SJSA1 (cell line): Measurements from ENCODE around the gene GRK1. TPM values are rescaled to one million over a fixed set of nuclear protein-coding genes. Genes with fewer than 3 reads are reported as not detected.

ENCODE experiments used
- DNase-seq, 2 experiments: peaks; one replicate each; pipeline ENCODE4 v3.0.0-alpha.2; 2015 to 2020; ENCODE audit warnings: low spot score in 2 of 2, low read depth in 1 of 2
- H3K27ac ChIP-seq: fragments of 250-450 bp; sonication (Bioruptor Pico); 2 replicates; pipeline ENCODE4 v1.5.1; 2020; ENCODE audit warnings: mild to moderate bottlenecking, moderate library complexity
- H3K27me3 ChIP-seq: fragments of 250-450 bp; sonication (Bioruptor Pico); replicated peaks from 2 replicates; pipeline ENCODE4 v1.5.1; 2020; ENCODE audit warnings: mild to moderate bottlenecking, moderate library complexity
- H3K36me3 ChIP-seq: fragments of 250-450 bp; sonication (Bioruptor Pico); 2 replicates; pipeline ENCODE4 v1.5.1; 2020; ENCODE audit warnings: mild to moderate bottlenecking
- H3K4me1 ChIP-seq: fragments of 250-450 bp; sonication (Bioruptor Pico); replicated peaks from 2 replicates; pipeline ENCODE4 v1.6.1; 2021; ENCODE audit warnings: mild to moderate bottlenecking
- H3K4me3 ChIP-seq: fragments of 250-450 bp; sonication (Bioruptor Pico); 2 replicates; pipeline ENCODE4 v1.5.1; 2020; ENCODE audit warnings: mild to moderate bottlenecking
- H3K9me3 ChIP-seq: fragments of 250-450 bp; sonication (Bioruptor Pico); replicated peaks from 2 replicates; pipeline ENCODE4 v1.5.1; 2020; ENCODE audit warnings: mild to moderate bottlenecking
- total RNA-seq: library from RNA; depleted of rRNA; stranded (reverse); fragments of >200 nt; shearing (Covaris generic); gene quantifications from 2 replicates; pipeline ENCODE4 v1.2.3, GENCODE V29; 2014

Gene GRK1
- total RNA-seq, 1 experiment from 2014 or later = 0.08 TPM

GRCh38 chr13:113656831-113657671, 10.0 kb upstream of the GRK1 start:
- Histone ChIP-seq H3K27ac (no peak overlapping the region), H3K4me1 (no peaks in the 10 kb centered on the region), H3K27me3 (peaks cover 5% of the 10 kb centered on the region; the same call in 1 of the 2 replicates), H3K36me3 (no peaks in the 10 kb centered on the region), H3K4me3 (no peak overlapping the region), H3K9me3 (peaks cover 6% of the 10 kb centered on the region; the same call in 1 of the 2 replicates)
- DNase-seq = peak in 1 of 2 experiments; percentile 63

DNA sequence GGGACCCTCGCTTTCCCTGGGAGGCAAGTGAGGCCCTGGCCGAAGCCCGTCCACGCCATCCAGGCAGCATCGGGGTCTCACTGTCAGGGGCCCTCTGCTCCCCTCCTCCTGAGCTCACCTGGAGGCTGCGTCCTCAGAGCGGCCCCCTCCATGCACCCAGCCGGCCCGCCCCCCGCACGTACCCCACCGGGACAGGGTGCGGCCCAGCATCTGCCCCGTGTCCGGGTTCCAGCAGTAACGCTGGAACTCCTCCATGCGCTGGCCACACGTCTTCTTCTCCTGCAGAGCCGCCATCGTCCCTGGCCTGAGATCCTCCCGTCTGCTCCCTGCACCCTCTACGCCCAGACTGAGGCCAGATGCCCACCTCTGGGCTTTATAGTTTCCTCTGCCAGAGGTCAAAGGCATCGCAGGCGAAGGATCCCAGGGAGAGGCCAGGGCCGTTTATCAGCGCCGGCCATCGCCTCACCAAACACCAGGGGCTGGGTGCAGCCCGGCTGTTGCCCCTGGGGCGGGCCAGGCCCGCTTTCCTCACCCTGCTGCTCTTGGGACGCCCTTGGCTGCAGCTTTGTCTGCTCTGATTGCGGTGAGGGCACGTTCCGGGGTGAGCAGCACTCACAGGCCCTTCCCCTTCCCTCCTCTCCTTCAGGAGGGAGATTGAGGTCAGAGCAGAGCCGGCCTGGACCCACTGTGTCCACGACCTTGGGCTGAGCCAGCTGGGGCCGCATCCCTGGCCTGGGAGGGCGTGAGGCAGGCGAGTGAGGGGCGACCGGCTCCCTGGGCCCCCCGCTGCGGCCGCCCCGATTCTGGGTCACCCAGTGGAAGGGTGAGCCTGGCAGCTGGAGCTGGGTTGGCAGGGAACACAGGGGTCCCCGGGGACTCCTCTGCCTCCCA, 8.9 kb upstream of the GRK1 start, which contains the start of gene ATP4B:
Gene ATP4B, minus strand, starts transcription at position 348 of the 891 bp plus-strand sequence. Its CDS starts 54 bp downstream, at position 294.
- H3K36me3 ChIP-seq = no peaks in the 10 kb centered on the region
- peaks cover 5% of the 10 kb centered on the region; the same call in 1 of the 2 replicates for H3K27me3 ChIP-seq
- H3K4me3 ChIP-seq = no peak within 1 kb of the TSS
- DNase-seq = peak in 1 of 2 experiments; percentile 60
- H3K27ac ChIP-seq = no peak within 1 kb of the TSS
- no peaks in the 10 kb centered on the region for H3K4me1 ChIP-seq
- peaks cover 9% of the 10 kb centered on the region; the same call in 1 of the 2 replicates for H3K9me3 ChIP-seq

- H3K9me3 ChIP-seq = peaks cover 9% of the 10 kb centered on the region; the same call in 1 of the 2 replicates
- no peaks in the 10 kb centered on the region for H3K36me3 ChIP-seq
- H3K27ac ChIP-seq = no peak overlapping the region
- peaks cover 5% of the 10 kb centered on the region; the same call in 1 of the 2 replicates for H3K27me3 ChIP-seq
- DNase-seq = no peak
- no peak overlapping the region for H3K4me3 ChIP-seq
- H3K4me1 ChIP-seq = no peaks in the 10 kb centered on the region
Measured at GRCh38 chr13:113658836-113659235, 8.2 kb upstream of the GRK1 start.

DNA sequence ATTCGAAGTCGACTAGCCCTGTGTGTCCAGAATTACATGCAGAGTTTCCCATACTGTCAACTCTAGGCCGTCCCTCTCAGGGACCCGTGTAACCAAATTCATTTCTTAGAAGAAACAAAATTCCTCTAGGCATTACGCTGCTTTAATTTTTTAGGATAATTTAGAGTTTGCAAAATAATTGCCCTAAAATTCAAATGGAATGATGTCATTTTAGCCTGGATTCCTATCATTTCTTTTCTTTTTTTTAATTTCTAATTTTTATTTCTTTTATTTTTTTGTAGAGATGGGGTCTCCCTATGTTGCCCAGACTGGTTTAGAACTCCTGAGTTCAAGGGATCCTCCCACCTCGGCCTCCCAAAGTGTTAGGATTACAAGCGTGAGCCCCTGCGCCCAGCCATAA, 7.7 kb upstream of the GRK1 start:
- no peaks in the 10 kb centered on the region for H3K4me1 ChIP-seq
- no peak for DNase-seq
- no peaks in the 10 kb centered on the region for H3K36me3 ChIP-seq
- peaks cover 5% of the 10 kb centered on the region; the same call in 1 of the 2 replicates for H3K27me3 ChIP-seq
- no peak overlapping the region for H3K4me3 ChIP-seq
- no peak overlapping the region for H3K27ac ChIP-seq
- H3K9me3 ChIP-seq = peaks cover 9% of the 10 kb centered on the region; the same call in 1 of the 2 replicates

DNA sequence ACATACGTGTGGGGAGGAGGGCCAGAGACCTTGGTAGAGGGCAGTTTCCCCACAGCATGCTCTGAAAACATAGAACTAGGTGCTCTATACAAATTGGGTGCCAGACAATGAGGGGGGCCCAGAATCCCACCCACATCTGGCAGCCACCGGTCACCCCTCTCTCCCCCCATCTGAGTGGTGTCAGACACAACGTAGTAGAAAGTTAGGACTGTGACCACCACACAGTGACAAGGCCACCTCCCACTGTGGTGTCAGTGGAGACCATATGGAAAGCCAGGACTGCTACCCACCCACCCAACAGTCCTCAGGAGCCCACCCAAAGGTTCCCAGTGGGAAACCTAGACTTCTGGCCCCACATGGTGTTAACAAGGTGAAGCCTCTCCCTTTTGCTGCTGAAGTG, 7.0 kb upstream of the GRK1 start:
- Histone ChIP-seq H3K36me3 (no peaks in the 10 kb centered on the region), H3K4me3 (no peak overlapping the region), H3K27me3 (peaks cover 5% of the 10 kb centered on the region; the same call in 1 of the 2 replicates), H3K9me3 (peaks cover 9% of the 10 kb centered on the region; the same call in 1 of the 2 replicates), H3K4me1 (no peaks in the 10 kb centered on the region), H3K27ac (no peak overlapping the region)
- DNase-seq = peak in 1 of 2 experiments; percentile 51

DNA sequence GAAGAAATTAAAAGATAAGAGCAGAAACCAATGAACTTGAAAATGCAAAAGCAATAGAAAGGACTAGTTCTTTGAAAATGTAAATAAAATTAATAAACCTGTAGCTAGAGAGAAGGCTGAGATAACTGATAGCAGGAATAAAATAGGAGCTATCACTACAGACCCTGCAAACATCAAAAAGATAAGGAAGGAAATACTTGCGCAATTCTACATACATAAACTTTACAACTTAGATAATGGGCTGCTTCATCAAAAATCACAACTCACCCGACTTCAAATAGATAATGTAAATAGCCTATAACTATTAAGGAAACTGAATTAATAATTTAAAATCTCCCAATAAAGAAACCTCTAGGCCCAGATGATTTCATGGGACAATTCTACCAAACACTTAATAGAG, 5.5 kb upstream of the GRK1 start:
- no peak for DNase-seq
- H3K27ac ChIP-seq = no peak overlapping the region

GRCh38 chr13:113663934-113664333, 3.1 kb upstream of the GRK1 start:
- H3K27me3 ChIP-seq = peaks cover 5% of the 10 kb centered on the region; the same call in 1 of the 2 replicates
- H3K4me3 ChIP-seq = no peak overlapping the region
- H3K36me3 ChIP-seq = no peaks in the 10 kb centered on the region; the same call in 1 of the 2 replicates
- H3K4me1 ChIP-seq = no peaks in the 10 kb centered on the region
- peaks cover 13% of the 10 kb centered on the region for H3K9me3 ChIP-seq
- H3K27ac ChIP-seq = no peak overlapping the region
- DNase-seq = peak in 1 of 2 experiments; percentile 56

More for the DNA sequence above, 5.5 kb upstream of the GRK1 start:
- H3K4me1 ChIP-seq = no peaks in the 10 kb centered on the region
- peaks cover 13% of the 10 kb centered on the region for H3K9me3 ChIP-seq
- no peak overlapping the region for H3K4me3 ChIP-seq
- peaks cover 5% of the 10 kb centered on the region; the same call in 1 of the 2 replicates for H3K27me3 ChIP-seq
- H3K36me3 ChIP-seq = no peaks in the 10 kb centered on the region; the same call in 1 of the 2 replicates

- peaks cover 6% of the 10 kb centered on the region for H3K4me1 ChIP-seq
- peaks cover 13% of the 10 kb centered on the region for H3K9me3 ChIP-seq
- H3K4me3 ChIP-seq = no peak overlapping the region
- DNase-seq = peak in 1 of 2 experiments; percentile 56
- H3K27ac ChIP-seq = no peak overlapping the region
- no peaks in the 10 kb centered on the region; the same call in 1 of the 2 replicates for H3K36me3 ChIP-seq
- H3K27me3 ChIP-seq = peaks cover 5% of the 10 kb centered on the region; the same call in 1 of the 2 replicates
Measured at GRCh38 chr13:113664751-113665596, 2.0 kb upstream of the GRK1 start.

DNA sequence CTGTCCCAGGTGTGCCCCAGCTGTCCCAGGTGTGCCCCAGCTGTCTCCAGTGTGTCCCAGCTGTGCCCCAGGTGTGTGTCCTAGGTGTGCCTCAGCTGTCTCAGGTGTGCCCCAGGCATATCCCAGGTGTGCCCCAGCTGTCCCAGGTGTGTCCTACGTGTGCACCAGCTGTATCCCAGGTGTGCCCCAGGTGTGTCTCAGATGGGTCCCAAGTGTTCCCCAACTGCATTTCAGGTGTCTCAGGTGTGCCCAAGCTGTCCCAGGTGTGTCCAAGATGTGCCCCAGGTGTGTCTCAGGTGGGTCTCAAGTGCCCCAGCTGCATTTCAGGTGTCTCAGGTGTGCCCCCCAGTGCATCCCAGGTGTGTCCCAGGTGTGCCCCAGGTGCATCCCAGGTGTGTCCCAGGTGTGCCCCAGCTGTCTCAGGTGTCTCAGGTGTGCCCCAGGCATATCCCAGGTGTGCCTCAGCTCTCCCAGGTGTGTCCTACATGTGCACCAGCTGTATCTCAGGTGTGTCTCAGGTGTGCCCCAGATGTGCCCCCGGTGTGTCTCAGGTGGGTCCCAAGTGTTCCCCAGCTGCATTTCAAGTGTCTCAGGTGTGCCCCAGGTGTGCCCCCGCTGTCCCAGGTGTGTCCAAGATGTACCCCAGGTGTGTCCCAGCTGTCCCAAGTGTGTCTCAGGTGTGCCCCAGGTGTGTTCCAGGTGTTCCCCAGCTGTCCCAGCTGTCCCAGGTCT, 1.3 kb upstream of the GRK1 start:
- no peak overlapping the region for H3K4me3 ChIP-seq
- H3K27me3 ChIP-seq = peaks cover under 1% of the 10 kb centered on the region; the same call in 1 of the 2 replicates
- peaks cover 7% of the 10 kb centered on the region for H3K4me1 ChIP-seq
- H3K36me3 ChIP-seq = no peaks in the 10 kb centered on the region; the same call in 1 of the 2 replicates
- DNase-seq = peak in 1 of 2 experiments; percentile 58
- H3K27ac ChIP-seq = no peak overlapping the region
- peaks cover 13% of the 10 kb centered on the region for H3K9me3 ChIP-seq

DNA sequence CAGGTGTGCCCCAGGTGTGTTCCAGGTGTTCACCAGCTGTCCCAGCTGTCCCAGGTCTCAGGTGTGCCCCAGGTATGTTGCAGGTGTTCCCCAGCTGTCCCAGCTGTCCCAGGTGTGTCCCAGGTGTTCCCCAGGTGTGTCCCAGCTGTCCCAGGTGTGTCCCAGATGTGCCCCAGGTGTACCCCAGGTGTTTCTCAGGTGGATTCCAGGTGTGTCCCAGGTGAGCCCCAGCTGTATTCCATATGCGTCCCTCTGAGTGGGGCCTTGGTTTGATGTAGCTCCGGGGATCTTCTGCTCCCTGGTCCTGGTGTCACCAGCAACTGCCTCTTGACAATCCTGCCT, 719 bp upstream of the GRK1 start:
- no peak for DNase-seq
- H3K27ac ChIP-seq = no peak overlapping the region

DNA sequence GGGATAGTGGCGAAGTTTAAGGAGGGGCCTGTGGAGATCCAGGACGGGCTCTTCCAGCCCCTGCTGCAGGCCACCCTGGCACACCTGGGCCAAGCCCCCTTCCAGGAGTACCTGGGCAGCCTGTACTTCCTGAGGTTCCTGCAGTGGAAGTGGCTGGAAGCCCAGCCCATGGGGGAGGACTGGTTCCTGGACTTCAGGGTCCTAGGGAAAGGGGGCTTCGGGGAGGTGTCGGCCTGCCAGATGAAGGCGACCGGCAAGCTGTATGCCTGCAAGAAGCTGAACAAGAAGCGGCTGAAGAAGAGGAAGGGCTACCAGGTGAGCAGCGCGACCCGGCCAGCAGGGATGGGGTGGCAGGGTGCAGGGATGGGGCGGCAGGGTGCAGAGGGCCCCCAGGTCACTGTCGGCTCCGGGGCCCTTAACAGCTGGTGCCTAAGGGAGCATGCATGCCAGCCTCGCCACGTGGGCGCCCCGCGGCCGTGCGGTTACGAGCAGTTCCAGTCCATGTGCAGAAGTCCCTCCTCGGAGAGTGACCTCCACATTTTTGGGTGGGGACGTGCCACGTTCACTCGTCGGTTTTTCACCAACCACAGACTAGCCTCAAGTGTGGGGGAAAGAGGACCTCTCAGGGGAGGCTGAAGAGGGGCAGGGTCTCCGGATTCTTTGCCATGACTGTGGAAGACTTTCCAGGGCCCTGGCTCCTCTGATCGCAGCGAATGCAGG, 912 bp downstream of the GRK1 start:
- Histone ChIP-seq H3K4me3 (no peak overlapping the region), H3K9me3 (peaks cover 14% of the 10 kb centered on the region), H3K4me1 (peaks cover 7% of the 10 kb centered on the region), H3K36me3 (no peaks in the 10 kb centered on the region; the same call in 1 of the 2 replicates), H3K27me3 (no peaks in the 10 kb centered on the region; the same call in 1 of the 2 replicates), H3K27ac (no peak overlapping the region)
- DNase-seq = peak in 1 of 2 experiments; percentile 61

More for the DNA sequence above, 719 bp upstream of the GRK1 start:
- Histone ChIP-seq H3K27me3 (no peaks in the 10 kb centered on the region; the same call in 1 of the 2 replicates), H3K4me3 (no peak overlapping the region), H3K4me1 (peaks cover 7% of the 10 kb centered on the region), H3K9me3 (peaks cover 13% of the 10 kb centered on the region), H3K36me3 (no peaks in the 10 kb centered on the region; the same call in 1 of the 2 replicates)
